H9 (cell line): ENCODE data around the gene TNRC6C. TPM values are rescaled to one million over a fixed set of nuclear protein-coding genes. Genes with fewer than 3 reads are reported as not detected.

ENCODE experiments used
- DNase-seq: peaks from one replicate; pipeline ENCODE4 v3.0.0-alpha.2; 2017
- H2AFZ ChIP-seq: one replicate; pipeline ENCODE4 v1.6.1; 2013; ENCODE audit warnings: mild to moderate bottlenecking, low read length, control low read depth, moderate library complexity
- H2AK5ac ChIP-seq: 2 replicates; pipeline ENCODE4 v1.6.1; 2013; ENCODE audit warnings: low read length, control low read depth, mixed read lengths; ENCODE audit not compliant: insufficient read length
- H2BK120ac ChIP-seq: one replicate; pipeline ENCODE4 v1.6.1; 2013; ENCODE audit warnings: low read depth, mild to moderate bottlenecking, low read length, control low read depth, inconsistent platforms; ENCODE audit not compliant: poor library complexity, severe bottlenecking
- H2BK12ac ChIP-seq: 2 replicates; pipeline ENCODE4 v1.6.1; 2013; ENCODE audit warnings: low read length, control low read depth, mixed read lengths, low read depth; ENCODE audit not compliant: insufficient read length
- H2BK15ac ChIP-seq: 2 replicates; pipeline ENCODE4 v1.6.1; 2013; ENCODE audit warnings: low read depth, low read length, control low read depth
- H2BK20ac ChIP-seq: one replicate; pipeline ENCODE4 v1.6.1; 2013; ENCODE audit warnings: low read depth, mild to moderate bottlenecking, low read length, control low read depth, inconsistent platforms; ENCODE audit not compliant: poor library complexity, severe bottlenecking
- H2BK5ac ChIP-seq: 2 replicates; pipeline ENCODE4 v1.6.1; 2013; ENCODE audit warnings: low read length, control low read depth, mixed read lengths; ENCODE audit not compliant: insufficient read length
- H3K14ac ChIP-seq: 2 replicates; pipeline ENCODE4 v1.6.1; 2013; ENCODE audit warnings: low read length, control low read depth; ENCODE audit not compliant: insufficient read depth
- H3K18ac ChIP-seq: 2 replicates; pipeline ENCODE4 v1.6.1; 2013; ENCODE audit warnings: low read depth, mild to moderate bottlenecking, mixed read lengths, low read length, control low read depth; ENCODE audit not compliant: insufficient read length
- H3K23ac ChIP-seq: 2 replicates; pipeline ENCODE4 v1.6.1; 2013; ENCODE audit warnings: low read length, control low read depth, mixed read lengths, low read depth; ENCODE audit not compliant: insufficient read length
- H3K23me2 ChIP-seq: 2 replicates; pipeline ENCODE4 v1.6.1; 2013; ENCODE audit warnings: low read depth, mild to moderate bottlenecking, mixed read lengths, low read length, control low read depth; ENCODE audit not compliant: insufficient read length, poor library complexity, severe bottlenecking
- H3K27ac ChIP-seq: 2 replicates; pipeline ENCODE4 v1.5.1; 2013; ENCODE audit warnings: low read length, control low read depth, mixed read lengths, low read depth; ENCODE audit not compliant: insufficient read length
- H3K27me3 ChIP-seq: 2 replicates; pipeline ENCODE4 v1.6.1; 2013; ENCODE audit warnings: low read length, control low read depth, inconsistent platforms; ENCODE audit not compliant: insufficient read depth
- H3K4ac ChIP-seq: 2 replicates; pipeline ENCODE4 v1.6.1; 2013; ENCODE audit warnings: low read depth, mild to moderate bottlenecking, control low read depth, inconsistent platforms, low read length, moderate library complexity
- H3K4me1 ChIP-seq: 2 replicates; pipeline ENCODE4 v1.6.1; 2013; ENCODE audit warnings: low read length, control low read depth, inconsistent platforms; ENCODE audit not compliant: insufficient read depth
- H3K4me2 ChIP-seq: 2 replicates; pipeline ENCODE4 v1.6.1; 2013; ENCODE audit warnings: low read length, control low read depth, mixed read lengths; ENCODE audit not compliant: insufficient read length, insufficient read depth
- H3K56ac ChIP-seq: 2 replicates; pipeline ENCODE4 v1.6.1; 2013; ENCODE audit warnings: low read depth, mild to moderate bottlenecking, mixed read lengths, low read length, control low read depth; ENCODE audit not compliant: insufficient read length
- H3K79me1 ChIP-seq: 2 replicates; pipeline ENCODE4 v1.6.1; 2013; ENCODE audit warnings: low read depth, mild to moderate bottlenecking, moderate library complexity, low read length, control low read depth, inconsistent platforms; ENCODE audit not compliant: insufficient read depth, poor library complexity, severe bottlenecking
- H3K79me2 ChIP-seq: 2 replicates; pipeline ENCODE4 v1.6.1; 2013; ENCODE audit warnings: low read length, control low read depth, inconsistent platforms; ENCODE audit not compliant: insufficient read depth
- H3K9ac ChIP-seq: 2 replicates; pipeline ENCODE4 v1.6.1; 2013; ENCODE audit warnings: low read length, control low read depth, mixed read lengths; ENCODE audit not compliant: insufficient read length; ENCODE audit errors: extremely low read depth
- H3K9me3 ChIP-seq: one replicate; pipeline ENCODE4 v1.6.1; 2013; ENCODE audit warnings: low read depth, low read length, inconsistent platforms; ENCODE audit not compliant: control insufficient read depth
- H3T11ph ChIP-seq: one replicate; pipeline ENCODE4 v1.6.1; 2013; ENCODE audit warnings: mild to moderate bottlenecking, low read length, control low read depth, inconsistent platforms
- H4K20me1 ChIP-seq: one replicate; pipeline ENCODE4 v1.6.1; 2013; ENCODE audit not compliant: control insufficient read depth, insufficient read length, insufficient read depth
- H4K5ac ChIP-seq: 2 replicates; pipeline ENCODE4 v1.6.1; 2013; ENCODE audit warnings: low read depth, mild to moderate bottlenecking, mixed read lengths, low read length, control low read depth; ENCODE audit not compliant: insufficient read length
- H4K8ac ChIP-seq: replicated peaks from 2 replicates; pipeline ENCODE4 v1.6.1; 2013; ENCODE audit warnings: low read length, control low read depth, mixed read lengths, low read depth; ENCODE audit not compliant: insufficient read length
- H4K91ac ChIP-seq: 2 replicates; pipeline ENCODE4 v1.6.1; 2013; ENCODE audit warnings: low read depth, mild to moderate bottlenecking, moderate library complexity, mixed read lengths, low read length, control low read depth; ENCODE audit not compliant: insufficient read length
- H3K27ac Mint-ChIP-seq, 3 experiments: 2 replicates in 2 of 3; 3 replicates in 1 of 3; pipeline ENCODE4 v1.8.0; 2020 to 2021; ENCODE audit warnings: mixed read lengths in 3 of 3, mild to moderate bottlenecking in 1 of 3, moderate library complexity in 1 of 3
- H3K27me3 Mint-ChIP-seq: 2 replicates; pipeline ENCODE4 v1.8.0; 2021; ENCODE audit warnings: low read depth, mild to moderate bottlenecking, moderate library complexity, mixed read lengths
- H3K36me3 Mint-ChIP-seq, 3 experiments: 2 replicates in 2 of 3; 3 replicates in 1 of 3; pipeline ENCODE4 v1.8.0; 2020 to 2021; ENCODE audit warnings: low read depth in 3 of 3, mixed read lengths in 3 of 3; ENCODE audit not compliant: insufficient read depth in 1 of 3
- H3K4me1 Mint-ChIP-seq, 2 experiments: 2 replicates each; pipeline ENCODE4 v1.8.0; 2020; ENCODE audit warnings: mixed read lengths in 2 of 2
- H3K4me3 Mint-ChIP-seq, 2 experiments: 2 replicates in 1 of 2; 3 replicates in 1 of 2; pipeline ENCODE4 v1.8.0; 2020 to 2021; ENCODE audit warnings: mild to moderate bottlenecking in 2 of 2, mixed read lengths in 2 of 2, moderate library complexity in 1 of 2
- H3K9me3 Mint-ChIP-seq, 2 experiments: 2 replicates in 1 of 2; 3 replicates in 1 of 2; pipeline ENCODE4 v1.8.0; 2020; ENCODE audit warnings: mild to moderate bottlenecking in 2 of 2, mixed read lengths in 2 of 2, moderate library complexity in 1 of 2
- WGBS: extraction: QIAGEN DNeasy Blood & Tissue Kit; methylation state at CpG from one replicate; pipeline ENCODE4 v1.1.7; 2013; ENCODE audit warnings: missing lambda C conversion rate, low lambda C conversion rate, mixed read lengths; ENCODE audit not compliant: insufficient read length; ENCODE audit errors: extremely low coverage; 5-methylcytosine and 5-hydroxymethylcytosine counted together
- total RNA-seq: library from RNA; stranded (reverse); gene quantifications from 2 replicates; pipeline ENCODE4 v1.2.1, GENCODE V29; 2021
- TF ChIP-seq, protein P1 (sequence below): fragments of 200-600 bp; sonication (generic); conservative IDR thresholded peaks from 3 replicates; pipeline ENCODE4 v1.8.0; 2021; ENCODE audit warnings: antibody characterized with exemption, mild to moderate bottlenecking

TNRC6C gene
- total RNA-seq, 1 experiment from 2014 or later = 24.7 TPM

DNA sequence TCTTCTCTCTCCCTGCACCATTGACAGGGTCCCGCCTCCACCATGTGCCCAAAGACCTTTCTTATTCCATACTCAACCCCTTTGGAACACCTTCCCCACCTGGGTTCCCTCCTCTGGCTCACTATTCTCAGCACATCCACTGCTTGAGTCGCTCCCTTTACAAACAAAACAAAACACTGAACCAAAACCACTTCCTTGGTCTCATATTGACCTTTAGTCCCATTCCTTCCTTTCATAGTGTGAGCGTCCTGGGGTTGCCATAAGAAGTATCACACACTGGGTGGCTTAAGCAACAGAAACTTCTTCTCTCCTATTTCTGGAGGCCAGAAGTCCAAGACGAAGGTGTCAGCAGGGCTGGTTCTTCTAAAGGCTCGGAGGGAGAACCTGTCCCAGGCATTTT is 6.1 kb upstream of the TNRC6C start:
- WGBS = no CpG with 5 or more reads among the region's 5 CpGs
- no peaks in the 10 kb centered on the region for H3K79me2 ChIP-seq
- Mint-ChIP-seq H3K9me3 (no peaks in the 10 kb centered on the region; a peak in 2 of 5 replicates), H3K27me3 (peaks cover 72% of the 10 kb centered on the region), H3K27ac (no peak overlapping the region), H3K4me3 (no peak overlapping the region), H3K4me1 (peaks cover 20% of the 10 kb centered on the region in 2 experiments), H3K36me3 (peaks cover 0 to 5% (median 2%) of the 10 kb centered on the region in 3 experiments; a peak in 2 of 7 replicates)
- H3K23ac ChIP-seq = no peak overlapping the region
- no peak for DNase-seq
- H4K20me1 ChIP-seq = no peaks in the 10 kb centered on the region
- H3K4me1 ChIP-seq = no peaks in the 10 kb centered on the region
- no peak overlapping the region for H4K91ac ChIP-seq
- no peak overlapping the region for H2BK15ac ChIP-seq
- no peak overlapping the region for H3K9ac ChIP-seq
- no peak overlapping the region for H2AFZ ChIP-seq
- no peak overlapping the region for H2BK20ac ChIP-seq
- TF ChIP-seq, protein P1, sequence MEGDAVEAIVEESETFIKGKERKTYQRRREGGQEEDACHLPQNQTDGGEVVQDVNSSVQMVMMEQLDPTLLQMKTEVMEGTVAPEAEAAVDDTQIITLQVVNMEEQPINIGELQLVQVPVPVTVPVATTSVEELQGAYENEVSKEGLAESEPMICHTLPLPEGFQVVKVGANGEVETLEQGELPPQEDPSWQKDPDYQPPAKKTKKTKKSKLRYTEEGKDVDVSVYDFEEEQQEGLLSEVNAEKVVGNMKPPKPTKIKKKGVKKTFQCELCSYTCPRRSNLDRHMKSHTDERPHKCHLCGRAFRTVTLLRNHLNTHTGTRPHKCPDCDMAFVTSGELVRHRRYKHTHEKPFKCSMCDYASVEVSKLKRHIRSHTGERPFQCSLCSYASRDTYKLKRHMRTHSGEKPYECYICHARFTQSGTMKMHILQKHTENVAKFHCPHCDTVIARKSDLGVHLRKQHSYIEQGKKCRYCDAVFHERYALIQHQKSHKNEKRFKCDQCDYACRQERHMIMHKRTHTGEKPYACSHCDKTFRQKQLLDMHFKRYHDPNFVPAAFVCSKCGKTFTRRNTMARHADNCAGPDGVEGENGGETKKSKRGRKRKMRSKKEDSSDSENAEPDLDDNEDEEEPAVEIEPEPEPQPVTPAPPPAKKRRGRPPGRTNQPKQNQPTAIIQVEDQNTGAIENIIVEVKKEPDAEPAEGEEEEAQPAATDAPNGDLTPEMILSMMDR = no peak
- H3T11ph ChIP-seq = no peak overlapping the region
- peaks cover 1% of the 10 kb centered on the region for H3K23me2 ChIP-seq
- no peaks in the 10 kb centered on the region for H3K9me3 ChIP-seq
- H3K79me1 ChIP-seq = no peaks in the 10 kb centered on the region
- no peak overlapping the region for H3K27ac ChIP-seq
- no peak overlapping the region for H3K4me2 ChIP-seq
- H2BK120ac ChIP-seq = no peak overlapping the region
- H3K18ac ChIP-seq = no peak overlapping the region
- peaks cover 10% of the 10 kb centered on the region; the same call in 1 of the 2 replicates for H3K27me3 ChIP-seq
- no peak overlapping the region for H3K14ac ChIP-seq
- H2AK5ac ChIP-seq = no peak overlapping the region
- no peak overlapping the region for H3K4ac ChIP-seq
- H3K56ac ChIP-seq = no peak overlapping the region
- H4K8ac ChIP-seq = no peak overlapping the region
- H2BK5ac ChIP-seq = no peak overlapping the region
- no peak overlapping the region for H2BK12ac ChIP-seq
- no peak overlapping the region for H4K5ac ChIP-seq
